Keratinocyte (primary cell): ENCODE results near the gene ADGRG4.

Source experiments
- CTCF ChIP-seq, 3 experiments: IDR thresholded peaks in 1 of 3; conservative IDR thresholded peaks in 1 of 3; optimal IDR thresholded peaks in 1 of 3; 2 replicates in 2 of 3; 3 replicates in 1 of 3; pipeline versions ENCODE3 to v1.5.1; 2011; ENCODE audit warnings: low read length in 3 of 3, mild to moderate bottlenecking in 3 of 3, moderate library complexity in 2 of 3, control low read depth in 1 of 3, inconsistent platforms in 1 of 3; ENCODE audit not compliant: insufficient read depth in 2 of 3; ENCODE audit errors: extremely low read depth in 1 of 3
- EZH2 ChIP-seq: IDR thresholded peaks from one replicate; pipeline ENCODE4 v1.6.1; 2012; ENCODE audit warnings: inconsistent platforms, mild to moderate bottlenecking, low read length, moderate library complexity

DNA sequence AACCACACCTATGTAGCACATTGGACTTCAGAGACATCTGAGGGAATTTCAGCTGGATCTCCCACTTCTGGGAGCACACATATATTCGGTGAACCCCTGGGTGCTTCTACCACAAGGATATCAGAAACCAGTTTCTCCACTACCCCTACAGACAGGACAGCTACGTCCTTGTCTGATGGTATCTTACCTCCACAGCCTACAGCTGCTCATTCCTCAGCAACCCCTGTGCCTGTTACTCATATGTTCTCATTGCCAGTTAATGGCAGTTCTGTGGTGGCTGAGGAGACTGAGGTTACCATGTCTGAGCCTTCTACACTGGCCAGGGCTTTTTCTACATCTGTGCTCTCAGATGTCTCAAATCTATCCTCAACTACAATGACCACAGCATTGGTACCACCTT is 45.7 kb downstream of the ADGRG4 start:
- TF ChIP-seq CTCF (optimal IDR thresholded peaks at IDR 0.05 in 1 of 3, IDR thresholded peaks at IDR 0.05 in 1 of 3, conservative IDR thresholded peaks at IDR 0.05 in 1 of 3; ENCODE audit: extremely low read depth in 1 of 3, insufficient read depth in 2 of 3, low read length in 3 of 3) = no peak
- TF ChIP-seq EZH2 = no peak
